ENCODE results near the gene PARD3.

GRCh38 chr10:34364253-34365037 lies 450.7 kb downstream of the PARD3 start:
- TF ChIP-seq POLR2AphosphoS5 (IDR thresholded peaks at IDR 0.05; ENCODE audit: low read depth, low read length) (no peak), CTCF (IDR thresholded peaks at IDR 0.05 in 2 of 3, conservative IDR thresholded peaks at IDR 0.05 in 1 of 3; ENCODE audit: borderline replicate concordance in 1 of 3, insufficient read depth in 1 of 3, low read depth in 2 of 3, low read length in 2 of 3) (no peak), REST (IDR thresholded peaks at IDR 0.05; ENCODE audit: low read depth) (no peak), JUND (IDR thresholded peaks at IDR 0.05) (no peak), RAD21 (IDR thresholded peaks at IDR 0.05; ENCODE audit: low read depth) (no peak), POLR2A (IDR thresholded peaks at IDR 0.05; ENCODE audit: borderline replicate concordance, extremely low read depth, insufficient read depth, insufficient read length) (no peak), EZH2 (IDR thresholded peaks at IDR 0.05) (no peak)

Measured in HCT116 (cell line).